ENCODE results near the gene CDC42SE2.

Gene CDC42SE2

GRCh38 chr5:131433109-131433508 lies 169.3 kb downstream of the CDC42SE2 start:
- DNase-seq (ENCODE audit: low read depth in 2 of 2): no peak

- DNase-seq (ENCODE audit: low read depth in 2 of 2): no peak
Measured at GRCh38 chr5:131436081-131436480, 172.2 kb downstream of the CDC42SE2 start.

- no peak for DNase-seq (ENCODE audit: low read depth in 2 of 2)
Measured at GRCh38 chr5:131441184-131441583, 177.3 kb downstream of the CDC42SE2 start.
